Urinary bladder (tissue), 4 donors: ENCODE data around the gene U2AF1L4. TPM values are rescaled to one million over a fixed set of nuclear protein-coding genes. Genes with fewer than 3 reads are reported as not detected.

ENCODE experiments used
- DNase-seq: peaks from one replicate; pipeline ENCODE4 v3.0.0-alpha.2; 2015; ENCODE audit errors: extremely low spot score
- H3K27ac ChIP-seq: one replicate; pipeline ENCODE4 v1.5.1; 2013; ENCODE audit warnings: low read depth, mild to moderate bottlenecking, moderate library complexity
- H3K36me3 ChIP-seq: one replicate; pipeline ENCODE4 v1.6.1; 2013; ENCODE audit warnings: mild to moderate bottlenecking, moderate library complexity; ENCODE audit not compliant: insufficient read depth
- H3K4me1 ChIP-seq: one replicate; pipeline ENCODE4 v1.6.1; 2013; ENCODE audit warnings: mild to moderate bottlenecking, moderate library complexity; ENCODE audit not compliant: insufficient read depth
- H3K4me3 ChIP-seq: one replicate; pipeline ENCODE4 v1.5.1; 2013; ENCODE audit warnings: low read depth, low read length
- WGBS: extraction: QIAGEN DNeasy Blood & Tissue Kit; methylation state at CpG from one replicate; pipeline ENCODE4 v1.1.7; 2013; 5-methylcytosine and 5-hydroxymethylcytosine counted together
- polyA plus RNA-seq: library from polyadenylated mRNA; stranded (reverse); fragments of 200-250 nt; gene quantifications from one replicate; pipeline ENCODE4 v1.2.3, GENCODE V29; 2013
- total RNA-seq: library from RNA; depleted of rRNA; stranded (reverse); fragments of >200 nt; gene quantifications from one replicate; pipeline ENCODE4 v1.2.3, GENCODE V29; 2014
- donor health status: healthy with polysubstance abuse.
- donor health status: healthy.

The U2AF1L4 gene
- total and polyA plus RNA-seq, 2 donors = 9.6 to 25.3 TPM

DNA sequence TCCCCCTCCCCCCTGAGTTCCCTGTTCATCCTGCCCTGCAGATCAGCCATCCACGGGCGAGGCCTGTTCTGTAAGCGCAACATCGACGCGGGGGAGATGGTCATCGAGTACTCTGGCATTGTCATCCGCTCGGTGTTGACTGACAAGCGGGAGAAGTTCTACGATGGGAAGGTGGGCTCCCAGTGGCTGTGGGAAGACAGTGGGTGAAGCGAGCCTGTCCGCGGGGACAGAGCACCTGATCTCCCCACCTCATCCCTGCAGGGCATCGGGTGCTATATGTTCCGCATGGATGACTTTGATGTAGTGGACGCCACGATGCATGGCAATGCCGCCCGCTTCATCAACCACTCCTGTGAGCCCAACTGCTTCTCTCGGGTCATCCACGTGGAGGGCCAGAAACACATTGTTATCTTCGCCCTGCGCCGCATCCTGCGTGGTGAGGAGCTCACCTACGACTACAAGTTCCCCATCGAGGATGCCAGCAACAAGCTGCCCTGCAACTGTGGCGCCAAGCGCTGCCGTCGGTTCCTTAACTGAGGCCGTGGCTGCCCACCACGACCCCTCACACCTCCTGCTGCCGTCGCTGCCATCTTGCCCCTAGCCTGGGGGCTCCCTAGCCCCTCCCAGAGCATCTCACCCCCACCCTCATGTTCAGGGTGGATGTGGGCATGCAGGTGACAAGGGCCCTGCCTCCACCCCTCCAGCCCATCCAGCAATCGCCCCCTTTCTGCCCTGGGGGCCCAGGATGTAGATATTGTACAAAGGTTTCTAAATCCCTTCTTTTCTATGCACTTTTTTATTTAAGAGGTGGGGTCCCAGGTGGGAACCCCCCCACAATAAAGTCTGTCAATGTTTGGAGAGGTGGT is 7.0 kb downstream of the U2AF1L4 start:
- WGBS = 92% methylated on average over 37 of the region's 37 CpGs
- Histone ChIP-seq H3K36me3 (peaks cover 5% of the 10 kb centered on the region), H3K27ac (no peak overlapping the region), H3K4me1 (no peaks in the 10 kb centered on the region), H3K4me3 (no peak overlapping the region)
- DNase-seq = no peak

- Histone ChIP-seq H3K4me1 (no peaks in the 10 kb centered on the region), H3K36me3 (peaks cover 6% of the 10 kb centered on the region), H3K27ac (no peak overlapping the region), H3K4me3 (no peak overlapping the region)
- no peak for DNase-seq
- 85% methylated on average over 22 of the region's 22 CpGs for WGBS
Measured at GRCh38 chr19:35736913-35737886, 8.0 kb downstream of the U2AF1L4 start.

DNA sequence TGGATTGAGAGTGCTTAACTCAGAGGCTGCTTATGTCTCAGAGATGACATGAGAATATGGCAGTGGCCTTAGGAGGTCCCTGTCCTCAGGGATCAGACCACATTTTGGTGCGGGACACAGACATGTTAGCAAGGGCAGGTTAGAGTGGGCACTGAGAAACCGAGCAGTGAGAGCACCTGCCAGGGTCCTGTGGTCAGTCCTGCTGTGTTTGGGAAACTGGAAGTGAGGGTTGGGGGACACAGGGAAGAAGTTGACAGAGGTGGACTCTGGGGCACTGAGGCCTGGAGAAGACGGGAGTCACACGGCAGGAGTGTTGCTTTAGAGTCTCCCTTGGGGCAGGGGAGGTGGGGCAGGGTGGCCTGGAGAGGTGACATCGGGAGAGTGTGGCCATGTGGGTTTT is 10.3 kb downstream of the U2AF1L4 start:
- H3K36me3 ChIP-seq = peaks cover 13% of the 10 kb centered on the region
- no peaks in the 10 kb centered on the region for H3K4me1 ChIP-seq
- DNase-seq = no peak
- no peak overlapping the region for H3K4me3 ChIP-seq
- WGBS = 87% methylated on average over 5 of the region's 5 CpGs
- no peak overlapping the region for H3K27ac ChIP-seq

DNA sequence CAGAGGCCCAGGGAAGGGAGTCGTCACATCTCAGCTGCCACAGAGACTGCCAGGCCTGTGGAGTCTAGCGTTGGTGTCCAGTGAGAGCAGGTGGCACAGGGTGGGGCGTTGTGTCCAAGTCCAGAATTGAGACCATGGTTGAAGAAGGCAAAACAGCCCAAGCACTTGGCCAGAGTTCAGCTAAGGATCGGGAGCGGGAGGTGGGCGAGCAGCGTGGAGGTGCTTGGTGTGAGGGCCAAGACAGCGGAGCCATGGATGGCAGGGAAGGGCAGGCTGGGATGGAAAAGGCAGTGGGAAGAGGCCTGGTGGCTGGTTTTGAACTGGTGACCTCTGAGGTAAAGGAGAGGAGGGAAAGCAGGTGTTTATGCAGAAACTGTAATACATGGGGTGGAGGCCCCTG is 10.9 kb downstream of the U2AF1L4 start:
- 94% methylated on average over 8 of the region's 8 CpGs for WGBS
- no peak for DNase-seq
- Histone ChIP-seq H3K4me1 (no peaks in the 10 kb centered on the region), H3K4me3 (no peak overlapping the region), H3K27ac (no peak overlapping the region), H3K36me3 (peaks cover 13% of the 10 kb centered on the region)

DNA sequence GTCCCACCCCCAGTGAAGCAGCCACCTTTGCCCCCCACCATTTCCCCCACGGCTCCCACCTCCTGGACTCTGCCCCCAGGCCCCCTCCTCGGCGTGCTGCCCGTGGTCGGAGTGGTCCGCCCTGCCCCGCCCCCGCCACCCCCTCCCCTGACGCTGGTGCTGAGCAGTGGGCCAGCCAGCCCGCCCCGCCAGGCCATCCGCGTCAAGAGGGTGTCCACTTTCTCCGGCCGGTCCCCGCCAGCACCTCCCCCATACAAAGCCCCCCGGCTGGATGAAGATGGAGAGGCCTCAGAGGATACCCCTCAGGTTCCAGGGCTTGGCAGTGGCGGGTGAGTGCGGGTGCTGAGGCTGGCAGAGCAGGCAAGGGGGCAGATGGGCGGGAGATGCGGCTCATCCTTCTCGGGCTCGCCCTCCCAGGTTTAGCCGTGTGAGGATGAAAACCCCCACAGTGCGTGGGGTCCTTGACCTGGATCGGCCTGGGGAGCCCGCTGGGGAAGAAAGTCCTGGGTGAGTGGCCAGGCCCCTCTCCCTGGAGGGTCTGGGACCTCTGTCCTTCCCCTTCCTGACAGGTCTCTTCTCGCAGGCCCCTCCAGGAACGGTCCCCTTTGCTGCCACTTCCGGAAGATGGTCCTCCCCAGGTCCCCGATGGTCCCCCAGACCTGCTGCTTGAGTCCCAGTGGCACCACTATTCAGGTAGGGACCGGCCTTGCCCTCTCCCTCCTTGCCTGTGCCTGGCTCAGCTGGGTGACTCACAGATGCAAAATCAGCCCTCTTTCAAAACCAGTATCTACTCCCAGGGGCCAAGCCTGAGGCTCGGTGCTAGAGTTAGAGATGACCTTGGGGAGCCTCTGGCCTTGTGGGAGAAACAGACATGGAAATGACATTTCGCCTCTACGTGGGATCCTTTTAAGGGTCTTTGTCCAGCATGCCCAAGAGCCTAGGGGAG is 11.8 kb downstream of the U2AF1L4 start:
- Histone ChIP-seq H3K4me3 (no peak overlapping the region), H3K27ac (no peak overlapping the region), H3K36me3 (peaks cover 17% of the 10 kb centered on the region), H3K4me1 (no peaks in the 10 kb centered on the region)
- DNase-seq = no peak
- WGBS = 87% methylated on average over 35 of the region's 35 CpGs

- no peak overlapping the region for H3K4me3 ChIP-seq
- DNase-seq = no peak
- peaks cover 16% of the 10 kb centered on the region for H3K36me3 ChIP-seq
- no peak overlapping the region for H3K27ac ChIP-seq
- no peaks in the 10 kb centered on the region for H3K4me1 ChIP-seq
- 79% methylated on average over 25 of the region's 25 CpGs for WGBS
Measured at GRCh38 chr19:35732540-35733179, 12.6 kb downstream of the U2AF1L4 start.

GRCh38 chr19:35731779-35732405 is 13.3 kb downstream of the U2AF1L4 start:
- no peaks in the 10 kb centered on the region for H3K4me1 ChIP-seq
- H3K36me3 ChIP-seq = peaks cover 18% of the 10 kb centered on the region
- 85% methylated on average over 21 of the region's 21 CpGs for WGBS
- H3K4me3 ChIP-seq = no peak overlapping the region
- H3K27ac ChIP-seq = no peak overlapping the region
- DNase-seq = no peak

DNA sequence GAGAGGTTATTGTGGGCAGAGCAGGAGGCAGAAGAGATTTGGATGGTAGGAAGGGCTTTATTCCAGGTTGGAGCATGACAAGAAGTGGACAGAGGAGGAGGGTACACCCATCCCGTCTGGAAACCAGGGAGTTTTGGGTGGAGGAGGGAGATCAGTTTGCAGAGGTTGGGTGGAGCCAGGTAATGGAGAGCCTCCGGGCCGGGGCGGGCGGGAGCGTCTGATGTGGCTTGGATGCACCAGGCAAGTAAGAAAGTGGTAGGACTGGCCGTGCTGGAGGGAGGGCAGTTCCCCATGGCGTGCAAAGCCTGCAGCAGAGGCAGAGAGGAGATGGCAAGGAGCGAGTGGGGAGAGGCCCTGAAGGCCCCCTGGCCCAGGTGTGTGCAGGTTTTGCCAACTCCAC is 13.9 kb downstream of the U2AF1L4 start:
- Histone ChIP-seq H3K36me3 (peaks cover 17% of the 10 kb centered on the region), H3K4me3 (no peak overlapping the region), H3K4me1 (no peaks in the 10 kb centered on the region), H3K27ac (no peak overlapping the region)
- DNase-seq = no peak
- WGBS = 85% methylated on average over 9 of the region's 9 CpGs

- peaks cover 17% of the 10 kb centered on the region for H3K36me3 ChIP-seq
- H3K27ac ChIP-seq = no peak overlapping the region
- 93% methylated on average over 18 of the region's 18 CpGs for WGBS
Measured at GRCh38 chr19:35730326-35730725, 14.9 kb downstream of the U2AF1L4 start.

GRCh38 chr19:35729763-35730162 is 15.5 kb downstream of the U2AF1L4 start:
- no peak for DNase-seq
- H3K4me1 ChIP-seq = no peaks in the 10 kb centered on the region
- no peak overlapping the region for H3K27ac ChIP-seq
- peaks cover 17% of the 10 kb centered on the region for H3K36me3 ChIP-seq
- 94% methylated on average over 11 of the region's 11 CpGs for WGBS
- H3K4me3 ChIP-seq = no peak overlapping the region

More at GRCh38 chr19:35730326-35730725, 14.9 kb downstream of the U2AF1L4 start:
- Histone ChIP-seq H3K4me3 (no peak overlapping the region), H3K4me1 (no peaks in the 10 kb centered on the region)
- DNase-seq = no peak

DNA sequence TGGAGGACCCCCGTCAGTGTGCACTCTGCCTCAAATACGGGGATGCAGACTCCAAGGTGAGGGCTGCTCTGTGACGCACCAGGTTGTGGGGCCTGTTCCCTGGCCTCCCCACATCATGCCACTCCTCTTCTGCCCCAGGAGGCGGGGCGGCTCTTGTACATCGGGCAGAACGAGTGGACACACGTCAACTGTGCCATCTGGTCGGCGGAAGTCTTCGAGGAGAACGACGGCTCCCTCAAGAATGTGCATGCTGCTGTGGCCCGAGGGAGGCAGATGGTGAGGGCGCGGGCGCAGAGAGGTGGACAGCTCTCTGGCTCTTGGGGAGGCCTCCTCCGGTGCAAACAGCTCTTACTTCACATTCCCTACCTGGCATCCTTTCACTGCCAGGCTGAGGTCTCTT is 16.2 kb downstream of the U2AF1L4 start:
- Histone ChIP-seq H3K4me1 (no peaks in the 10 kb centered on the region), H3K4me3 (no peak overlapping the region), H3K36me3 (peaks cover 20% of the 10 kb centered on the region), H3K27ac (no peak overlapping the region)
- DNase-seq = no peak
- WGBS = 89% methylated on average over 18 of the region's 18 CpGs

- Histone ChIP-seq H3K36me3 (peaks cover 23% of the 10 kb centered on the region), H3K4me1 (no peaks in the 10 kb centered on the region), H3K4me3 (no peak overlapping the region), H3K27ac (no peak overlapping the region)
- WGBS = 91% methylated on average over 19 of the region's 19 CpGs
- DNase-seq = no peak
Measured at GRCh38 chr19:35727956-35728706, 17.1 kb downstream of the U2AF1L4 start.
